Measurements from ENCODE around the gene PLPPR5.

PLPPR5 gene

DNA sequence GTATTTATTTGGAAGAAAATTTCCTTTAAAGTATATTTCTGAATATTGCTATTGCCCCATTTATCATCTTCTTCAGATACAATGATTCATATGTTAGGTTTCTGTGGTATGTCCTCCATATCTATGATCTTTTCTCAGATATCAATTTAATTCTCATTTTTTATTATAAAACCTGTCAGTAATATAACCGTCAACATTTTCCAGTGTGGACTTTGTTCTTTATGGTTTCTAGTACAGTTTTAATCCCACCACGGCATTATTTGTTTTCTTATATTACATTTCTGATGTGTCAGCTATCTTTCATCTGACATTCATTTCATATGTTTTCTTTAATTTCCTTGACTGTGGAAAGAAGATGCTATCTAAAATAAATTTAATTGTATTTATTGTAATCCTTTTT, 97.9 kb downstream of the PLPPR5 start:
- H3K4me3 ChIP-seq (ENCODE audit: low read depth, low read length) = no peak overlapping the region
- DNase-seq (ENCODE audit: low read depth) = no peak
- TF ChIP-seq, protein P1, sequence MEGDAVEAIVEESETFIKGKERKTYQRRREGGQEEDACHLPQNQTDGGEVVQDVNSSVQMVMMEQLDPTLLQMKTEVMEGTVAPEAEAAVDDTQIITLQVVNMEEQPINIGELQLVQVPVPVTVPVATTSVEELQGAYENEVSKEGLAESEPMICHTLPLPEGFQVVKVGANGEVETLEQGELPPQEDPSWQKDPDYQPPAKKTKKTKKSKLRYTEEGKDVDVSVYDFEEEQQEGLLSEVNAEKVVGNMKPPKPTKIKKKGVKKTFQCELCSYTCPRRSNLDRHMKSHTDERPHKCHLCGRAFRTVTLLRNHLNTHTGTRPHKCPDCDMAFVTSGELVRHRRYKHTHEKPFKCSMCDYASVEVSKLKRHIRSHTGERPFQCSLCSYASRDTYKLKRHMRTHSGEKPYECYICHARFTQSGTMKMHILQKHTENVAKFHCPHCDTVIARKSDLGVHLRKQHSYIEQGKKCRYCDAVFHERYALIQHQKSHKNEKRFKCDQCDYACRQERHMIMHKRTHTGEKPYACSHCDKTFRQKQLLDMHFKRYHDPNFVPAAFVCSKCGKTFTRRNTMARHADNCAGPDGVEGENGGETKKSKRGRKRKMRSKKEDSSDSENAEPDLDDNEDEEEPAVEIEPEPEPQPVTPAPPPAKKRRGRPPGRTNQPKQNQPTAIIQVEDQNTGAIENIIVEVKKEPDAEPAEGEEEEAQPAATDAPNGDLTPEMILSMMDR (IDR thresholded peaks at IDR 0.05; ENCODE audit: insufficient read depth, low read depth, low read length, missing control alignments) = no peak

DNA sequence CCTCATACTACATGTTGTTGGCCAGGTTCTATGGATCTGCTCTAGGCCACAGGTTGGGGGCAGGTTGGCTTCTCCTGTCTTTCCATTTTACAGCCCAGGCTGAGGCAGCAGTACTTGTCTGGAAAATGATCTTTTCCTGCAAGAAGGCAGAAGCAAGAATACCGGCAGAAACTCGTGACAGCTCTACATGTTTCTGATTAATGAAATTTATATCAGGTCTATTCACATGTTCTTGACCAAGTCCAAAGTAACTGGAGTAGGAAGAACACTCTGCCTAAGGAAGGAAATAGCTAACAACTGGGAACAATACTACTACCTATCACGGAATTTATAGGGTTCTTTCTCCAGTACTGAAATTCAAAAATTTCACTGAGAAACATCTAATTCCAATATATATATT, 98.3 kb downstream of the PLPPR5 start:
- DNase-seq (ENCODE audit: low read depth) = no peak
- H3K4me3 ChIP-seq (ENCODE audit: low read depth, low read length) = no peak overlapping the region
- TF ChIP-seq, protein P1 (IDR thresholded peaks at IDR 0.05; ENCODE audit: insufficient read depth, low read depth, low read length, missing control alignments) = no peak

DNA sequence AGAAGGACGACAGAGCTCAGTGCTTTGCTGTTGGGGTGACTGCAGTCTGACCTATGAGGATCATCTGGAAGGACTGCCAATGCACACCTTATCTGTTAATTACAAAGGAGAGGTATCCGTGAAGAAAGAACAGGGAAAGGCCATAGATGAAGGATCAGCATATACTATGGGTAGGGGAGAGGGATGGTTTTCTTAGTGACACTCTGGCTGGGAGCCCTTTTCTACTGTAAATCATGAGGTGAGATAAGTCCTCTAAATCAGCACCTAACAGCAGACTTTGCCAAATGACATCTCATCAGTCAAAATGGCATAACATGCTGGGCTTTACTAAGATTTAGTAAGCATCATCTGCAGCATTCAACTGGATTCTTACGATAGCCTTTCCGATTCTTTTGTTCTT, 100.0 kb downstream of the PLPPR5 start:
- TF ChIP-seq, protein P1 (IDR thresholded peaks at IDR 0.05; ENCODE audit: insufficient read depth, low read depth, low read length, missing control alignments) = no peak
- no peak for DNase-seq (ENCODE audit: low read depth)
- H3K4me3 ChIP-seq (ENCODE audit: low read depth, low read length) = no peak overlapping the region

DNA sequence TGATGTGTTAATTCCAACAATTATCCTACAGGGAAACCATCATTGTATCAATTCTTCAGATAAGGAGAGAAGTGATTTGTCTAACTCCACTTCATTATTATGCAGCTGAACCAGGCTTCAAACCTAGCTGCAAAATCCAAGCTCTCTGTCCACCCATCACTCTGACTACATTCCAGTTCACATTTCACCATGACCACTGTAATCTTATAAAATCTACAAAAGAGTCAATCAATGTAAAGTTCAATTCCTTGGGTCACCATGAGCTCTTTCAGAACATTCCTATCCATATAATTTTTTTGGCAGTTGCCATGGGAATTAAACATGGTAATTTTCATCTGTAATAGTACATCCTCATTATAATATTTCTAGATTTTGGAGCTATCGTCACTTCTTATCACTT, 100.9 kb downstream of the PLPPR5 start:
- DNase-seq (ENCODE audit: low read depth) = no peak
- TF ChIP-seq, protein P1 (IDR thresholded peaks at IDR 0.05; ENCODE audit: insufficient read depth, low read depth, low read length, missing control alignments) = no peak
- no peak overlapping the region for H3K4me3 ChIP-seq (ENCODE audit: low read depth, low read length)

DNA sequence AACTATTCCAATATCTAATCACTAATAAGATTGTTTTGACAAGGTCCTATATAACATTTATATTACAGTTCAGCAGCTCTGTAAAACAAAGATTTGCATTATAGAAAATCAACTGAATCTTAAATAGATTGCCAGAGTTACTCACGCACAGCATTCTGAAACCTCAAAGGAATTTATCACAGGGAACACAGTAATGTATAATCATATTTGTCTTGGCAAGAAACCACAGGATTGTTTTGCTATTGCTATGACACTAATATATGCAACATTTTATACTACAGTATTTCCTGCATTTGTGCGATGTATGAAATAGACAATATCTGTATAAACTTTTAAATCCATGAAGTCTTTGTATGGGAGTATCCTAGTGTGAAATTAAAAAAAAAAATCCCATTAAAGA, 101.4 kb downstream of the PLPPR5 start:
- TF ChIP-seq, protein P1 (IDR thresholded peaks at IDR 0.05; ENCODE audit: insufficient read depth, low read depth, low read length, missing control alignments) = no peak
- no peak for DNase-seq (ENCODE audit: low read depth)

DNA sequence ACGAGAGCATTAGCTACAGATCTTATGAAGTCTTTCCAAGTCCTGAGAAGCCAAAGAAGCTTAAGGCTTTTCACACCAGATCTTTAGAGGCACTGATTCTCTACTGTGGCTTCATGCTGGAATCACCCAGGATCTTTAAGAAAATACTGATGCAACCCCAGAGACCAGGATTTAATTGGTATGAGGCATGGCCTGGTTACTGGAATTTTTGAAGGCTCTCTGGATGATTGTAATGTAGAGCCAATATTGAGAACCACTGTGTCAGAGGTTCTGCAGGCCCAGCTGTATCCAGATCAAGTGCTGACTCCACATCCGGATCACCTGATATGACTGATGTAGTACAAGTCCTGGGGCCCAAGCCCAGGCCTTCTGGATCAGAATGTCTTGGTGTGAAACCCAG, 105.7 kb downstream of the PLPPR5 start:
- TF ChIP-seq, protein P1 (IDR thresholded peaks at IDR 0.05; ENCODE audit: insufficient read depth, low read depth, low read length, missing control alignments) = no peak
- no peak for DNase-seq (ENCODE audit: low read depth)
- H3K4me3 ChIP-seq (ENCODE audit: low read depth, low read length) = no peak overlapping the region

More for the DNA sequence above, 101.4 kb downstream of the PLPPR5 start:
- no peak overlapping the region for H3K4me3 ChIP-seq (ENCODE audit: low read depth, low read length)

DNA sequence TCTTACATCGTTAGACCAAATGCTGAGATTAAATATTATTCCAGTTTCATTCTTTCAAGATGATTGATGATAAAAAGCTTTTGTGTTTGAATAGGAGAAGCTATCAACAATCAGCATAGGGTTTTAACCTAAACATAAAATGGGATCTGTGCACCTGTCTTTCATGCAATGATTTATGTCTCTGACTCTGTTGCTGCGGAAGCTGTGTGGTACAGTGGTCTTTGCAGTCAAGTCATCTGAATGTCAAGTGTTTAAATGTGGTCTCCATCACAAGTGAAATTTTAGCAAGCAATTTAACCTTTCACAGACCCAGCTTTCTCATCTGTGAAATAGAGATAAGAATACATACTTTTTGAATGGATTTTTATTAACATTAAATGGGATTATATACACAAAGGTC, 107.2 kb downstream of the PLPPR5 start:
- DNase-seq (ENCODE audit: low read depth) = no peak
- TF ChIP-seq, protein P1 (IDR thresholded peaks at IDR 0.05; ENCODE audit: insufficient read depth, low read depth, low read length, missing control alignments) = no peak
- no peak overlapping the region for H3K4me3 ChIP-seq (ENCODE audit: low read depth, low read length)
